BLaER1 treated with 17β-estradiol and CSF1 and Interleukin-3, amounts not matched to agents 10 nM and 100 nM (cell line): ENCODE data around the gene PDHB.

Experiments used
- H3K27ac ChIP-seq, 11 experiments: shearing (Covaris generic); formaldehyde crosslinking; 2 replicates each; pipeline ENCODE4 v1.8.1; 2022
- H3K27me3 ChIP-seq, 11 experiments: shearing (Covaris generic); formaldehyde crosslinking; 2 replicates each; pipeline ENCODE4 v1.8.1; 2022
- H3K36me3 ChIP-seq, 11 experiments: shearing (Covaris generic); formaldehyde crosslinking; 2 replicates each; pipeline ENCODE4 v1.8.1; 2022
- H3K4me1 ChIP-seq, 10 experiments: shearing (Covaris generic); formaldehyde crosslinking; 2 replicates each; pipeline ENCODE4 v1.8.1; 2022
- H3K4me2 ChIP-seq, 11 experiments: shearing (Covaris generic); formaldehyde crosslinking; 2 replicates each; pipeline ENCODE4 v1.8.1; 2022
- H3K4me3 ChIP-seq, 10 experiments: shearing (Covaris generic); formaldehyde crosslinking; 2 replicates each; pipeline ENCODE4 v1.8.1; 2022
- H3K9ac ChIP-seq, 11 experiments: shearing (Covaris generic); formaldehyde crosslinking; 2 replicates each; pipeline ENCODE4 v1.8.1; 2022
- H3K9me3 ChIP-seq, 11 experiments: shearing (Covaris generic); formaldehyde crosslinking; replicated peaks in 1 of 11; 2 replicates each; pipeline ENCODE4 v1.8.1; 2022
- H4K20me1 ChIP-seq, 11 experiments: shearing (Covaris generic); formaldehyde crosslinking; 2 replicates each; pipeline ENCODE4 v1.8.1; 2022
- Cebpa-rat ChIP-seq, 11 experiments: shearing (Covaris generic); IDR thresholded peaks; 2 replicates each; pipeline ENCODE4 v1.8.1; 2022

The PDHB gene

GRCh38 chr3:58471025-58471887 is 37.6 kb upstream of the PDHB start:
- Histone ChIP-seq H3K9ac (peak overlapping the region in 9 of 11 experiments; percentile 9 to 72 (median 47); a peak in 12 of 22 replicates), H3K4me1 (peaks cover 22 to 79% (median 54%) of the 10 kb centered on the region in 10 experiments), H3K4me2 (peak overlapping the region in 10 of 11 experiments; percentile 7 to 84 (median 70); a peak in 18 of 22 replicates), H3K27ac (peak overlapping the region; percentile 22 to 93 (median 70); a peak in 19 of 22 replicates), H3K9me3 (no peaks in the 10 kb centered on the region), H4K20me1 (no peaks in the 10 kb centered on the region), H3K36me3 (no peaks in the 10 kb centered on the region), H3K4me3 (no peak overlapping the region; a peak in 1 of 20 replicates), H3K27me3 (no peaks in the 10 kb centered on the region)
- TF ChIP-seq Cebpa-rat (IDR thresholded peaks at IDR 0.05) = peak; percentile 68 to 95 (median 84); a peak in 21 of 22 replicates

- Histone ChIP-seq H3K4me3 (no peak overlapping the region), H3K9ac (peak overlapping the region in 6 of 11 experiments; percentile 9 to 72 (median 58); a peak in 10 of 22 replicates), H3K4me2 (peak overlapping the region in 8 of 11 experiments; percentile 28 to 84 (median 78); a peak in 15 of 22 replicates), H3K27me3 (no peaks in the 10 kb centered on the region), H3K9me3 (no peaks in the 10 kb centered on the region), H3K36me3 (no peaks in the 10 kb centered on the region), H4K20me1 (no peaks in the 10 kb centered on the region), H3K27ac (peak overlapping the region in 10 of 11 experiments; percentile 22 to 93 (median 71); a peak in 18 of 22 replicates), H3K4me1 (peaks cover 14 to 71% (median 47%) of the 10 kb centered on the region in 10 experiments)
- no peak for TF ChIP-seq Cebpa-rat (IDR thresholded peaks at IDR 0.05)
These were observed 36.9 kb upstream of the PDHB start for GRCh38 chr3:58470363-58471024.

GRCh38 chr3:58469096-58469495 is 35.5 kb upstream of the PDHB start:
- Histone ChIP-seq H3K9ac (no peak overlapping the region), H3K4me3 (no peak overlapping the region), H3K27ac (no peak overlapping the region), H3K4me1 (peaks cover under 1 to 58% (median 33%) of the 10 kb centered on the region in 10 experiments; a peak in 18 of 20 replicates), H3K36me3 (no peaks in the 10 kb centered on the region), H3K27me3 (no peaks in the 10 kb centered on the region), H4K20me1 (no peaks in the 10 kb centered on the region), H3K4me2 (no peak overlapping the region), H3K9me3 (no peaks in the 10 kb centered on the region)
- TF ChIP-seq Cebpa-rat (IDR thresholded peaks at IDR 0.05) = no peak

GRCh38 chr3:58466899-58467563 is 33.4 kb upstream of the PDHB start:
- Histone ChIP-seq H3K9ac (no peak overlapping the region), H3K27me3 (no peaks in the 10 kb centered on the region), H4K20me1 (no peaks in the 10 kb centered on the region), H3K4me1 (peaks cover 14 to 52% (median 33%) of the 10 kb centered on the region in 10 experiments), H3K4me3 (no peak overlapping the region), H3K4me2 (no peak overlapping the region), H3K36me3 (no peaks in the 10 kb centered on the region), H3K27ac (no peak overlapping the region), H3K9me3 (no peaks in the 10 kb centered on the region)
- no peak for TF ChIP-seq Cebpa-rat (IDR thresholded peaks at IDR 0.05)

GRCh38 chr3:58464866-58465265 is 31.2 kb upstream of the PDHB start:
- H3K9me3 ChIP-seq = no peaks in the 10 kb centered on the region
- H3K27ac ChIP-seq = no peak overlapping the region
- H3K4me2 ChIP-seq = no peak overlapping the region
- H4K20me1 ChIP-seq = no peaks in the 10 kb centered on the region
- no peak overlapping the region for H3K9ac ChIP-seq
- H3K27me3 ChIP-seq = no peaks in the 10 kb centered on the region
- peaks cover 12 to 30% (median 15%) of the 10 kb centered on the region in 10 experiments; a peak in 19 of 20 replicates for H3K4me1 ChIP-seq
- no peak overlapping the region for H3K4me3 ChIP-seq
- no peak for TF ChIP-seq Cebpa-rat (IDR thresholded peaks at IDR 0.05)
- no peaks in the 10 kb centered on the region for H3K36me3 ChIP-seq

- no peak for TF ChIP-seq Cebpa-rat (IDR thresholded peaks at IDR 0.05)
- Histone ChIP-seq H3K4me1 (peaks cover 12 to 20% (median 14%) of the 10 kb centered on the region in 10 experiments; a peak in 19 of 20 replicates), H4K20me1 (no peaks in the 10 kb centered on the region), H3K27me3 (no peaks in the 10 kb centered on the region), H3K9me3 (no peaks in the 10 kb centered on the region), H3K4me2 (peak overlapping the region; percentile 51 to 78 (median 65)), H3K36me3 (no peaks in the 10 kb centered on the region), H3K4me3 (0 out of 20 replicates have a peak overlapping the region, but pooled peaks of 2 of the 10 experiments have one; percentile 6 to 27), H3K9ac (0 out of 22 replicates have a peak overlapping the region, but pooled peaks of 1 of the 11 experiments have one; percentile 7), H3K27ac (no peak overlapping the region)
These were observed 30.3 kb upstream of the PDHB start for GRCh38 chr3:58463942-58464271.

- Histone ChIP-seq H3K4me3 (peak overlapping the region in 5 of 10 experiments; percentile 6 to 32 (median 17); a peak in 4 of 20 replicates), H3K9me3 (0 out of 22 replicates have a peak, but pooled peaks cover 0 to 1% (median 0%) of the 10 kb centered on the region in 11 experiments), H3K36me3 (no peaks in the 10 kb centered on the region), H3K4me1 (peaks cover 12 to 15% (median 14%) of the 10 kb centered on the region in 10 experiments; a peak in 19 of 20 replicates), H3K9ac (0 out of 22 replicates have a peak overlapping the region, but pooled peaks of 1 of the 11 experiments have one; percentile 7), H3K27me3 (no peaks in the 10 kb centered on the region), H4K20me1 (no peaks in the 10 kb centered on the region), H3K27ac (no peak overlapping the region), H3K4me2 (peak overlapping the region; percentile 51 to 78 (median 65))
- TF ChIP-seq Cebpa-rat (IDR thresholded peaks at IDR 0.05) = no peak
These were observed 29.7 kb upstream of the PDHB start for GRCh38 chr3:58463181-58463941.

- H3K27me3 ChIP-seq = no peaks in the 10 kb centered on the region
- peaks cover 0 to 5% (median 0%) of the 10 kb centered on the region in 11 experiments; a peak in 1 of 22 replicates for H3K9me3 ChIP-seq
- H4K20me1 ChIP-seq = no peaks in the 10 kb centered on the region
- no peak overlapping the region for H3K27ac ChIP-seq
- H3K9ac ChIP-seq = no peak overlapping the region
- no peak for TF ChIP-seq Cebpa-rat (IDR thresholded peaks at IDR 0.05)
- no peaks in the 10 kb centered on the region for H3K36me3 ChIP-seq
- peaks cover 12 to 15% (median 14%) of the 10 kb centered on the region in 10 experiments; a peak in 19 of 20 replicates for H3K4me1 ChIP-seq
- no peak overlapping the region for H3K4me3 ChIP-seq
- peak overlapping the region; percentile 51 to 78 (median 65); a peak in 19 of 22 replicates for H3K4me2 ChIP-seq
These were observed 29.2 kb upstream of the PDHB start for GRCh38 chr3:58462829-58463180.
